Pancreas (tissue), 10 donors: Measurements from ENCODE around the gene TFR2. TPM values are rescaled to one million over a fixed set of nuclear protein-coding genes. Genes with fewer than 3 reads are reported as not detected.

ENCODE experiments used
- ATAC-seq, 4 donors: fragments of 200-7000 bp; cut with Tn5 transposase; one replicate each; pipeline versions ENCODE4 v1.8.0 to v1.9.1; 2020; ENCODE audit warnings: mild to moderate bottlenecking in 4 of 4, moderate library complexity in 4 of 4
- DNase-seq, 6 donors: peaks; one replicate each; pipeline ENCODE4 v3.0.0-alpha.2; 2020
- FAIRE-seq: peaks from 2 replicates; lab custom pipeline; 2012; peaks lifted over from hg19 to GRCh38; lab: Jason Lieb, UNC
- H3K27ac ChIP-seq, 4 donors: fragments of 200-600 bp; sonication (generic); 1 replicate in 3 of 4; 2 replicates in 1 of 4; pipeline versions ENCODE4 v1.5.0 to v1.8.0; 2020
- H3K27me3 ChIP-seq, 4 donors: fragments of 200-600 bp; one replicate each; pipeline ENCODE4 v1.8.0; 2021
- H3K36me3 ChIP-seq, 3 donors: fragments of 200-600 bp; sonication (generic) in 1 of 3; one replicate each; pipeline versions ENCODE4 v1.5.0 to v1.8.0; 2020 to 2021
- H3K4me1 ChIP-seq, 3 donors: fragments of 200-600 bp; one replicate each; pipeline ENCODE4 v1.8.0; 2021
- H3K4me3 ChIP-seq, 4 donors: fragments of 200-600 bp; sonication (generic) in 2 of 4; one replicate each; pipeline versions ENCODE4 v1.5.0 to v1.8.0; 2020 to 2021
- H3K9me3 ChIP-seq, 4 donors: fragments of 200-600 bp; one replicate each; pipeline ENCODE4 v1.8.0; 2021
- CTCF ChIP-seq, 4 donors: fragments of 200-600 bp; sonication (generic) in 3 of 4; IDR thresholded peaks; one replicate each; pipeline versions ENCODE4 v1.5.0 to v1.8.0; 2021; ENCODE audit warnings: antibody characterized with exemption in 4 of 4
- WGBS, 2 donors: extraction: QIAGEN DNeasy Blood & Tissue Kit; methylation state at CpG; one replicate each; pipeline ENCODE4 v1.1.7; 2013; 5-methylcytosine and 5-hydroxymethylcytosine counted together
- intact Hi-C, 3 donors: fragments of 100-400 bp; cut with DNase I; formaldehyde crosslinking; loops; one replicate each; pipeline versions ENCODE4 v1.11.1 to v1.14.2; 2022
- polyA plus RNA-seq, 2 donors: library from polyadenylated mRNA; stranded (reverse); fragments of 200-250 nt; gene quantifications; one replicate each; pipeline ENCODE4 v1.2.3, GENCODE V29; 2013
- total RNA-seq, 6 donors: library from RNA; stranded (reverse); fragmentation: NEBNext Ultra II Directional in 4 of 6; extraction: Animal tissue kit (Norgen Biotek cat#: 25700) in 4 of 6; gene quantifications; one replicate each; pipeline versions ENCODE4 v1.2.1 to v1.2.4, GENCODE V29; 2021 to 2023
- donor health status: healthy with polysubstance abuse.
- donor health status: DM: no; HTN: no; CAD: no; lungs with moderate emphysema.
- donor health status: DM: no; HTN: no; CAD: no.
- donor health status: control.
- donor health status: control.
- donor health status: Bipolar disorder and iron deficiency.
- donor health status: DM: yes; HTN: yes; CAD: no.
- donor health status: DM: no; HTN: no; CAD: no.
- donor health status: DM: no; HTN: no; CAD: no.
- donor health status: DM: yes; HTN: yes; CAD: no.

Gene TFR2
- total and polyA plus RNA-seq, 8 donors: 0.28 to 1.2 (median 1.0) TPM

- no peaks in the 10 kb centered on the region for H3K27me3 ChIP-seq
- no peaks in the 10 kb centered on the region for H3K9me3 ChIP-seq
- intact Hi-C loops: no loop called here
- ATAC-seq (no peak), DNase-seq (no peak), FAIRE-seq (no peak)
- no peak overlapping the region for H3K27ac ChIP-seq
- peaks cover 0 to 3% (median 0%) of the 10 kb centered on the region in 3 donors for H3K4me1 ChIP-seq
- H3K4me3 ChIP-seq: no peak overlapping the region
- no peak for TF ChIP-seq CTCF (IDR thresholded peaks at IDR 0.05)
- H3K36me3 ChIP-seq: no peaks in the 10 kb centered on the region
- WGBS, 2 donors: 88 to 94% methylated on average over 8 of the region's 8 CpGs
Measured at GRCh38 chr7:100607111-100607510, 34.2 kb downstream of the TFR2 start.

DNA sequence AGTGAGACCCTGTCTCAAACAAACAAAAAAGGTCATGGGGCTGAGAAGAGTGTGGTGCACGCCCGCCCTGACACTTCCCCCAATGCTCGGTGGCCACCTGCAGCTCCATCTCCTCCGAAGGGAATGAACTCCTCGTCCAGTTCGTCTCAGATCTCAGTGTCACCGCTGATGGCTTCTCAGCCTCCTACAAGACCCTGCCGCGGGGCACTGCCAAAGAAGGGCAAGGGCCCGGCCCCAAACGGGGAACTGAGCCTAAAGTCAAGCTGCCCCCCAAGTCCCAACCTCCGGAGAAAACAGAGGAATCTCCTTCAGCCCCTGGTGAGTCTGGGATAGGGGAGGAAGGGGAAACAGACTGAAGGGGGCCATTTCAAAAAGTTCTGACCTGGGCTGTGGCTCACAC, 35.0 kb downstream of the TFR2 start:
- no peak for ATAC-seq

DNA sequence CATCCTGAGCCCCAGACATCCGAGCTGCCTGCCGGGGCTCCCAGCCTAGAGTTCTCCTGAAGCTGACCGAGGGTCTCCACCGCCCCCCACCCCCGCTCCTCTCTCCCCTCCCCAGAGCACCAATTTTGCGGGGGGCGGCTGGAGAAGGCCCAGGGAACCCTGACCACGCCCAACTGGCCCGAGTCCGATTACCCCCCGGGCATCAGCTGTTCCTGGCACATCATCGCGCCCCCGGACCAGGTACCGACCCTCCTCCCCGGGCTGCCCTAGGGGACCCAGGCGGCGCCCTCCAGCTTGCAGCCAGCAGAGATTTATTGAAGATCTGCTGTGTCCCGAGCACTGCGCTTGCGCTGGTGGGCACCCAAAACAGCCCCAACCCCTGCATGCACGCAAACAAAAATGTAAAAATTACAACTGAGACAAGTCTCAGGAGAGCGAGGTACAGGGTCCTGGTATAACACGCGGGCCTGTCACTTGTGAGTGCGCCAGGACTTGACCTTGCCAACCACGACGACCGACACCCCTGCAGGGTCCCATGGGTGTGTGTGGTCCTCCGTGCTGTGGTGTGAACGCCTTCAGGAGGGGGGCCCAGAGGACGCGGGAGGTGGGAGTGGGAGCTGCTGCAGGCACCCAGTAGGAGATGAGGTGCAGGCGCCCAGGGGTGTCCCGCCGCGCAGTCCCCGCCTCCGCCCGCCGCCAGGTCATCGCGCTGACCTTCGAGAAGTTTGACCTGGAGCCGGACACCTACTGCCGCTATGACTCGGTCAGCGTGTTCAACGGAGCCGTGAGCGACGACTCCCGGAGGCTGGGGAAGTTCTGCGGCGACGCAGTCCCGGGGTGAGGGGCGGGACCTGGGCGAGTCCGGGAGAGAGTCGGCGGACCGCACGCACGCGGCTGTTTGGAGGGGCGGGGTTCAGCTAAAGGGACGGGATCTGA, 36.1 kb downstream of the TFR2 start:
- intact Hi-C loops: no loop called here
- no peak for TF ChIP-seq CTCF (IDR thresholded peaks at IDR 0.05)
- Histone ChIP-seq H3K9me3 (no peaks in the 10 kb centered on the region), H3K4me1 (peaks cover 0 to 3% (median 0%) of the 10 kb centered on the region in 3 donors), H3K4me3 (peak overlapping the region; percentile 38 to 83 (median 56)), H3K27ac (peak overlapping the region in 2 of 4 donors; percentile 42 to 58), H3K27me3 (no peaks in the 10 kb centered on the region), H3K36me3 (no peaks in the 10 kb centered on the region)
- ATAC-seq (peak; percentile 47 to 53 (median 49)), FAIRE-seq (no peak), DNase-seq (peak; percentile 42 to 82 (median 64))
- 2 to 5% methylated on average over 65 to 68 of the region's 68 CpGs for WGBS, 2 donors

More for the DNA sequence above, 35.0 kb downstream of the TFR2 start:
- intact Hi-C loops: no loop called here
- H3K4me3 ChIP-seq: no peak overlapping the region
- no peaks in the 10 kb centered on the region for H3K36me3 ChIP-seq
- no peaks in the 10 kb centered on the region for H3K27me3 ChIP-seq
- no peaks in the 10 kb centered on the region for H3K9me3 ChIP-seq
- TF ChIP-seq CTCF (IDR thresholded peaks at IDR 0.05): no peak
- WGBS, 2 donors: 92 to 93% methylated on average over 12 of the region's 12 CpGs
- DNase-seq: no peak
- H3K4me1 ChIP-seq: peaks cover 0 to 3% (median 0%) of the 10 kb centered on the region in 3 donors
- FAIRE-seq: no peak
- no peak overlapping the region for H3K27ac ChIP-seq

- H3K4me3 ChIP-seq: peak overlapping the region; percentile 38 to 83 (median 56)
- TF ChIP-seq CTCF (IDR thresholded peaks at IDR 0.05): peak in 3 of 4 donors; percentile 10 to 19 (median 16)
- ATAC-seq (peak; percentile 80 to 91 (median 86)), DNase-seq (peak; percentile 68 to 90 (median 78)), FAIRE-seq (no peak)
- no peaks in the 10 kb centered on the region for H3K9me3 ChIP-seq
- no peaks in the 10 kb centered on the region for H3K27me3 ChIP-seq
- H3K27ac ChIP-seq: peak overlapping the region; percentile 42 to 58 (median 54)
- H3K4me1 ChIP-seq: peaks cover 0 to 3% (median 0%) of the 10 kb centered on the region in 3 donors
- WGBS, 2 donors: 1% methylated on average over 50 to 70 of the region's 70 CpGs
- no peaks in the 10 kb centered on the region for H3K36me3 ChIP-seq
- intact Hi-C loops: no loop called here
Measured at GRCh38 chr7:100604028-100604975, 37.0 kb downstream of the TFR2 start.
